Measurements from ENCODE around the gene DEPDC4. TPM values are rescaled to one million over a fixed set of nuclear protein-coding genes. Genes with fewer than 3 reads are reported as not detected.
A peak's percentile ranks its signal among the peaks of the same experiment; 100 is the strongest.

DEPDC4 gene
- total and polyA plus RNA-seq, 3 donors from 2014 or later: 5.0 to 8.0 (median 6.7) TPM

- Histone ChIP-seq H3K4me3 (no peak overlapping the region), H3K27me3 (no peaks in the 10 kb centered on the region), H3K4me1 (no peaks in the 10 kb centered on the region), H3K27ac (no peak overlapping the region), H3K36me3 (ENCODE audit: low read depth, missing control alignments) (no peaks in the 10 kb centered on the region), H3K9me3 (no peaks in the 10 kb centered on the region)
- 87 to 95% methylated on average over 2 of the region's 2 CpGs for WGBS, 2 donors
- intact Hi-C loops (cut with DNase I; ENCODE audit: low total_unique reads): no loop called here
- no peak for TF ChIP-seq POLR2A (IDR thresholded peaks at IDR 0.05)
- TF ChIP-seq, protein P1, sequence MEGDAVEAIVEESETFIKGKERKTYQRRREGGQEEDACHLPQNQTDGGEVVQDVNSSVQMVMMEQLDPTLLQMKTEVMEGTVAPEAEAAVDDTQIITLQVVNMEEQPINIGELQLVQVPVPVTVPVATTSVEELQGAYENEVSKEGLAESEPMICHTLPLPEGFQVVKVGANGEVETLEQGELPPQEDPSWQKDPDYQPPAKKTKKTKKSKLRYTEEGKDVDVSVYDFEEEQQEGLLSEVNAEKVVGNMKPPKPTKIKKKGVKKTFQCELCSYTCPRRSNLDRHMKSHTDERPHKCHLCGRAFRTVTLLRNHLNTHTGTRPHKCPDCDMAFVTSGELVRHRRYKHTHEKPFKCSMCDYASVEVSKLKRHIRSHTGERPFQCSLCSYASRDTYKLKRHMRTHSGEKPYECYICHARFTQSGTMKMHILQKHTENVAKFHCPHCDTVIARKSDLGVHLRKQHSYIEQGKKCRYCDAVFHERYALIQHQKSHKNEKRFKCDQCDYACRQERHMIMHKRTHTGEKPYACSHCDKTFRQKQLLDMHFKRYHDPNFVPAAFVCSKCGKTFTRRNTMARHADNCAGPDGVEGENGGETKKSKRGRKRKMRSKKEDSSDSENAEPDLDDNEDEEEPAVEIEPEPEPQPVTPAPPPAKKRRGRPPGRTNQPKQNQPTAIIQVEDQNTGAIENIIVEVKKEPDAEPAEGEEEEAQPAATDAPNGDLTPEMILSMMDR (IDR thresholded peaks at IDR 0.05): no peak
- no peak for DNase-seq
Observed at GRCh38 chr12:100211698-100212097, 55.2 kb downstream of the DEPDC4 start.

GRCh38 chr12:100208834-100209233 lies 58.0 kb downstream of the DEPDC4 start:
- no peak overlapping the region for H3K4me3 ChIP-seq
- H3K27ac ChIP-seq: no peak overlapping the region
- 96 to 99% methylated on average over 5 of the region's 5 CpGs for WGBS, 2 donors
- no peaks in the 10 kb centered on the region for H3K4me1 ChIP-seq
- H3K36me3 ChIP-seq (ENCODE audit: low read depth, missing control alignments): no peaks in the 10 kb centered on the region
- TF ChIP-seq POLR2A (IDR thresholded peaks at IDR 0.05): no peak
- TF ChIP-seq, protein P1 (IDR thresholded peaks at IDR 0.05): no peak
- intact Hi-C loops (cut with DNase I; ENCODE audit: low total_unique reads): no loop called here
- no peaks in the 10 kb centered on the region for H3K9me3 ChIP-seq
- no peak for DNase-seq
- H3K27me3 ChIP-seq: no peaks in the 10 kb centered on the region

- DNase-seq: no peak
- Histone ChIP-seq H3K4me1 (no peaks in the 10 kb centered on the region), H3K27ac (no peak overlapping the region), H3K9me3 (no peaks in the 10 kb centered on the region), H3K36me3 (ENCODE audit: low read depth, missing control alignments) (no peaks in the 10 kb centered on the region), H3K27me3 (no peaks in the 10 kb centered on the region), H3K4me3 (no peak overlapping the region)
- intact Hi-C loops (cut with DNase I; ENCODE audit: low total_unique reads): no loop called here
- WGBS, 2 donors: 92 to 95% methylated on average over 2 of the region's 2 CpGs
- no peak for TF ChIP-seq POLR2A (IDR thresholded peaks at IDR 0.05)
- TF ChIP-seq, protein P1 (IDR thresholded peaks at IDR 0.05): no peak
Observed at GRCh38 chr12:100207311-100207710, 59.6 kb downstream of the DEPDC4 start.

DNA sequence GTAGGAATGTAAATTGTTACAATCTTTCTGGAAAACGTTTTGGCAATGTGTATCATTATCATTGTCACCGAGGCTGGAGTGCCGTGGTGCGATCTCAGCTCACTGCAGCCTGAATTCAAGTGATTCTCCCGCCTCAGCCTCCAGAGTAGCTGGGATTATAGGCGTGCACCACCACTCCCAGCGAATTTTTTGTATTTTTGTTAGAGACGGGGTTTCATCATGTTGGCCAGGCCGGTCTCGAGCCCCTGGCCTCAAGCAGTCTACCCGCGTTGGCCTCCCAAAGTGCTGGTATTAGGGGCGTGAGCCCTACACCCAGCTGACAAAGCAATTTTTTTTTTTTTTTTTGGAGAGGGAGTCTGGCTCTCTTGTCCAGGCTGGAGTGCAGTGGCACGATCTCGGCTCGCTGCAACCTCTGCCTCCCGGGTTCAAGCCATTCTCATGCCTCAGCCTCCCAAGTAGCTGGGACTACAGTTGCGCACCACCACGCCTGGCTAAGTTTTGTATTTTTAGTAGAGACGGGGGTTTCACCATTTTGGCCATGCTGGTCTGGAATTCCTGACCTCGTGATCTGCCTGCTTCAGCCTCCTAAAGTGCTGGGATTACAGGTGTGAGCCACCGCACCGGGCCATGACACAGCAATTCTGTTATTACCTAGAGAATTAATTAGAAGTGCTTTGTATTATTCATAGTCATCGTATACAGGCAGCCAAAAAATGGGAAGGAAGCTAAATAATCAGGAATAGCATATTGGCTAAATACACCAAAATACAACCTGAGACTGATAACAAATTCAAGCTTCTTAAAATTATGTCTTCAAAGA lies 65.1 kb downstream of the DEPDC4 start:
- Histone ChIP-seq H3K9me3 (no peaks in the 10 kb centered on the region), H3K4me1 (no peaks in the 10 kb centered on the region), H3K4me3 (peak overlapping the region in 1 of 2 donors; percentile 75), H3K36me3 (ENCODE audit: low read depth, missing control alignments) (no peaks in the 10 kb centered on the region), H3K27me3 (no peaks in the 10 kb centered on the region), H3K27ac (no peak overlapping the region)
- intact Hi-C loops (cut with DNase I; ENCODE audit: low total_unique reads): no loop called here
- TF ChIP-seq, protein P1 (IDR thresholded peaks at IDR 0.05): no peak
- TF ChIP-seq POLR2A (IDR thresholded peaks at IDR 0.05): no peak
- DNase-seq: no peak
- WGBS, 2 donors: 56 to 66% methylated on average over 23 to 24 of the region's 24 CpGs
